ENCODE data around the gene CFAP45. TPM values are rescaled to one million over a fixed set of nuclear protein-coding genes. Genes with fewer than 3 reads are reported as not detected.

The CFAP45 gene
- total RNA-seq, 1 donor from 2014 or later = 1.5 TPM

DNA sequence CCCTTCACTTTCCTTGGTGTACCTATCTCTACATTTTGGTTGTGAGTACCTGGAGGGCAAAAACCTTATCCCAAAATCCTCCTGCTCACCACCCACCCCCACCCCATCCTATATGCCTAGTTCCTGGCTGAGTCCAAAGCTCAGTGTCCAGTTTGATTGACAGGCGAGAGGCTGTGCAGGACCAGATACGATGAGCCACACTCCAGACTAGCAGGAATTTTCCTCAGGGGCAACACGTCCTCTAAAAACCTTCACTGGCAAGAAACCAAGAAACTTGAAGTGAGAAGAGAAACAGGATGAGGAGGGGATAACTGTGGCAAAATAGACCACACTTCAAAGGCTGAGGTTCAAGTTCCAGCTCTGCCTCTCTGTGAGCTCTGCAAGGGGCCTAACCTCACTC is 74.4 kb downstream of the CFAP45 start:
- intact Hi-C loops (cut with micrococcal nuclease) = no loop called here
- peaks cover 5% of the 10 kb centered on the region for H3K36me3 Mint-ChIP-seq (ENCODE audit: low read depth)
- no peak overlapping the region for H3K4me3 Mint-ChIP-seq (ENCODE audit: low read depth)
- H3K9me3 Mint-ChIP-seq = no peaks in the 10 kb centered on the region
- peaks cover 38% of the 10 kb centered on the region for H3K4me1 Mint-ChIP-seq (ENCODE audit: low read depth)
- peaks cover 8% of the 10 kb centered on the region for H3K27me3 Mint-ChIP-seq (ENCODE audit: low read depth)
- no peak overlapping the region for H3K27ac Mint-ChIP-seq
- DNase-seq (ENCODE audit: low spot score) = no peak

- peaks cover 33% of the 10 kb centered on the region for H3K4me1 Mint-ChIP-seq (ENCODE audit: low read depth)
- no peaks in the 10 kb centered on the region for H3K9me3 Mint-ChIP-seq
- H3K4me3 Mint-ChIP-seq (ENCODE audit: low read depth) = no peak overlapping the region
- peaks cover 5% of the 10 kb centered on the region for H3K36me3 Mint-ChIP-seq (ENCODE audit: low read depth)
- H3K27me3 Mint-ChIP-seq (ENCODE audit: low read depth) = peaks cover 10% of the 10 kb centered on the region
- no peak overlapping the region for H3K27ac Mint-ChIP-seq
- intact Hi-C loops (cut with micrococcal nuclease) = loop anchor here (5.0 kb wide), 1 partner anchor 41 kb away; the partner anchor contains the start of gene DUSP23
- no peak for DNase-seq (ENCODE audit: low spot score)
Measured at GRCh38 chr1:159823406-159823805, 76.6 kb downstream of the CFAP45 start.

Other genes with a start within 250 kb of the CFAP45 start
- gene CRP, start 185.6 kb downstream of the CFAP45 start, total RNA-seq = not detected in 2 replicates
- gene DUSP23, start 119.2 kb downstream of the CFAP45 start, total RNA-seq = 26.2 and 32.6 TPM in 2 replicates
- gene FCRL6, start 97.8 kb downstream of the CFAP45 start, total RNA-seq = not detected in 2 replicates
- gene SLAMF8, start 73.3 kb downstream of the CFAP45 start, total RNA-seq = 0.34 and 0.71 TPM in 2 replicates
- not detected in 2 replicates for gene VSIG8, start 37.5 kb downstream of the CFAP45 start, total RNA-seq
- 558 and 578 TPM in 2 replicates for gene TAGLN2, start 25.3 kb upstream of the CFAP45 start, total RNA-seq
- not detected in 2 replicates for gene IGSF9, start 45.4 kb upstream of the CFAP45 start, total RNA-seq
- not detected in 2 replicates for gene SLAMF9, start 54.1 kb upstream of the CFAP45 start, total RNA-seq
- 6.7 and 7.1 TPM in 2 replicates for gene PIGM, start 131.8 kb upstream of the CFAP45 start, total RNA-seq
- gene KCNJ10, start 170.0 kb upstream of the CFAP45 start, total RNA-seq = 0.11 TPM in 1 of 2 replicates, not detected in the other
- not detected in 2 replicates for gene KCNJ9, start 181.4 kb upstream of the CFAP45 start, total RNA-seq
- 34.1 and 35.0 TPM in 2 replicates for gene IGSF8, start 198.5 kb upstream of the CFAP45 start, total RNA-seq
- gene ATP1A2, start 215.6 kb upstream of the CFAP45 start, total RNA-seq = not detected in 2 replicates

Data from activated T-helper 2 cell treated with anti-CD3 and anti-CD28 coated beads, Interferon-gamma antibody, Interleukin-2, Interleukin-4, amounts not matched to agents 10 μg/mL and 5 μg/mL and 100 μg/mL, durations not matched to agents 14 hours and 24 hours and 36 hours (primary cell).